ENCODE results near the gene ABCC6.

Gene ABCC6

GRCh38 chr16:16120044-16120381 lies 103.3 kb downstream of the ABCC6 start:
- no CpG with 5 or more reads among the region's 8 CpGs for WGBS, 2 donors (ENCODE audit: extremely low coverage in 2 of 2, insufficient read length in 2 of 2, insufficient replicate concordance in 1 of 2)

GRCh38 chr16:16118337-16118736 lies 105.0 kb downstream of the ABCC6 start:
- no peak for DNase-seq (ENCODE audit: low spot score)

More at GRCh38 chr16:16120044-16120381, 103.3 kb downstream of the ABCC6 start:
- DNase-seq (ENCODE audit: low spot score): no peak
- H3K36me3 ChIP-seq (replicated peaks in 1 of 2; ENCODE audit: control insufficient read depth in 2 of 2, insufficient read depth in 2 of 2, low read length in 2 of 2): peaks cover 2 to 50% of the 10 kb centered on the region in 2 donors
- H3K4me2 ChIP-seq (ENCODE audit: insufficient read depth, low read length, poor library complexity, severe bottlenecking): no peak overlapping the region
- H3K14ac ChIP-seq (ENCODE audit: low read length): no peak overlapping the region
- H3K4ac ChIP-seq (ENCODE audit: low read length): no peak overlapping the region
- H3K27ac ChIP-seq (replicated peaks; ENCODE audit: low read length): no peak overlapping the region
- no peaks in the 10 kb centered on the region for H3K4me1 ChIP-seq (ENCODE audit: control insufficient read depth in 2 of 2, insufficient read depth in 1 of 2, low read depth in 1 of 2, low read length in 2 of 2)
- H2BK5ac ChIP-seq (ENCODE audit: low read length): peak overlapping the region; percentile 42
- no peak overlapping the region for H2AFZ ChIP-seq (ENCODE audit: low read length)
- H4K8ac ChIP-seq (ENCODE audit: low read depth, low read length): no peak overlapping the region
- peaks cover 19% of the 10 kb centered on the region in 2 donors for H3K9me3 ChIP-seq (replicated peaks in 1 of 2; ENCODE audit: control insufficient read depth in 2 of 2, insufficient read depth in 1 of 2, low read depth in 1 of 2, low read length in 2 of 2)
- no peak overlapping the region for H3K4me3 ChIP-seq (ENCODE audit: low read length in 2 of 2)
- no peak overlapping the region for H2BK15ac ChIP-seq (ENCODE audit: low read length)
- no peaks in the 10 kb centered on the region for H3K27me3 ChIP-seq (ENCODE audit: control insufficient read depth in 3 of 3, insufficient read depth in 3 of 3, low read depth in 1 of 3, low read length in 3 of 3)
- no peak overlapping the region for H2BK12ac ChIP-seq (ENCODE audit: low read length)
- H2AK5ac ChIP-seq (ENCODE audit: low read depth, low read length): no peak overlapping the region
- peak overlapping the region; percentile 25 for H3K23ac ChIP-seq (ENCODE audit: low read depth, low read length, poor library complexity)
- H3K18ac ChIP-seq (ENCODE audit: low read length): no peak overlapping the region
- peaks cover 2% of the 10 kb centered on the region for H3K79me1 ChIP-seq (ENCODE audit: low read depth, low read length)
- H3K9ac ChIP-seq (ENCODE audit: low read depth, low read length, poor library complexity): no peak overlapping the region
- H2BK120ac ChIP-seq (ENCODE audit: low read depth, low read length): no peak overlapping the region
- no peak overlapping the region for H4K91ac ChIP-seq (ENCODE audit: low read depth, low read length, poor library complexity)

GRCh38 chr16:16116841-16117240 lies 106.5 kb downstream of the ABCC6 start:
- H2BK120ac ChIP-seq (ENCODE audit: low read depth, low read length): no peak overlapping the region
- peaks cover 11 to 46% of the 10 kb centered on the region in 2 donors for H3K36me3 ChIP-seq (replicated peaks in 1 of 2; ENCODE audit: control insufficient read depth in 2 of 2, insufficient read depth in 2 of 2, low read length in 2 of 2)
- no CpG with 5 or more reads among the region's 7 CpGs for WGBS, 2 donors (ENCODE audit: extremely low coverage in 2 of 2, insufficient read length in 2 of 2, insufficient replicate concordance in 1 of 2)
- H3K9ac ChIP-seq (ENCODE audit: low read depth, low read length, poor library complexity): no peak overlapping the region
- no peak overlapping the region for H3K14ac ChIP-seq (ENCODE audit: low read length)
- no peak overlapping the region for H2BK5ac ChIP-seq (ENCODE audit: low read length)
- no peak for DNase-seq (ENCODE audit: low spot score)
- H3K4me3 ChIP-seq (ENCODE audit: low read length in 2 of 2): no peak overlapping the region
- H3K9me3 ChIP-seq (replicated peaks in 1 of 2; ENCODE audit: control insufficient read depth in 2 of 2, insufficient read depth in 1 of 2, low read depth in 1 of 2, low read length in 2 of 2): peaks cover 11 to 14% of the 10 kb centered on the region in 2 donors
- H3K4me1 ChIP-seq (ENCODE audit: control insufficient read depth in 2 of 2, insufficient read depth in 1 of 2, low read depth in 1 of 2, low read length in 2 of 2): no peaks in the 10 kb centered on the region
- H4K8ac ChIP-seq (ENCODE audit: low read depth, low read length): no peak overlapping the region
- H2BK12ac ChIP-seq (ENCODE audit: low read length): no peak overlapping the region
- no peak overlapping the region for H4K91ac ChIP-seq (ENCODE audit: low read depth, low read length, poor library complexity)
- no peak overlapping the region for H3K4me2 ChIP-seq (ENCODE audit: insufficient read depth, low read length, poor library complexity, severe bottlenecking)
- H3K79me1 ChIP-seq (ENCODE audit: low read depth, low read length): peaks cover 3% of the 10 kb centered on the region
- H3K23ac ChIP-seq (ENCODE audit: low read depth, low read length, poor library complexity): no peak overlapping the region
- no peak overlapping the region for H2AK5ac ChIP-seq (ENCODE audit: low read depth, low read length)
- no peak overlapping the region for H3K27ac ChIP-seq (replicated peaks; ENCODE audit: low read length)
- H3K27me3 ChIP-seq (ENCODE audit: control insufficient read depth in 3 of 3, insufficient read depth in 3 of 3, low read depth in 1 of 3, low read length in 3 of 3): no peaks in the 10 kb centered on the region
- no peak overlapping the region for H2AFZ ChIP-seq (ENCODE audit: low read length)
- H3K4ac ChIP-seq (ENCODE audit: low read length): no peak overlapping the region
- no peak overlapping the region for H3K18ac ChIP-seq (ENCODE audit: low read length)
- H2BK15ac ChIP-seq (ENCODE audit: low read length): no peak overlapping the region

More at GRCh38 chr16:16118337-16118736, 105.0 kb downstream of the ABCC6 start:
- H3K4me2 ChIP-seq (ENCODE audit: insufficient read depth, low read length, poor library complexity, severe bottlenecking): no peak overlapping the region
- H3K36me3 ChIP-seq (replicated peaks in 1 of 2; ENCODE audit: control insufficient read depth in 2 of 2, insufficient read depth in 2 of 2, low read length in 2 of 2): peaks cover 4 to 49% of the 10 kb centered on the region in 2 donors
- H3K27ac ChIP-seq (replicated peaks; ENCODE audit: low read length): no peak overlapping the region
- no peak overlapping the region for H3K14ac ChIP-seq (ENCODE audit: low read length)
- H3K4me3 ChIP-seq (ENCODE audit: low read length in 2 of 2): no peak overlapping the region
- peaks cover 3% of the 10 kb centered on the region for H3K79me1 ChIP-seq (ENCODE audit: low read depth, low read length)
- H3K4me1 ChIP-seq (ENCODE audit: control insufficient read depth in 2 of 2, insufficient read depth in 1 of 2, low read depth in 1 of 2, low read length in 2 of 2): no peaks in the 10 kb centered on the region
- H3K9ac ChIP-seq (ENCODE audit: low read depth, low read length, poor library complexity): no peak overlapping the region
- H3K27me3 ChIP-seq (ENCODE audit: control insufficient read depth in 3 of 3, insufficient read depth in 3 of 3, low read depth in 1 of 3, low read length in 3 of 3): no peaks in the 10 kb centered on the region
- no peak overlapping the region for H3K18ac ChIP-seq (ENCODE audit: low read length)
- H4K8ac ChIP-seq (ENCODE audit: low read depth, low read length): no peak overlapping the region
- no peak overlapping the region for H2AK5ac ChIP-seq (ENCODE audit: low read depth, low read length)
- H3K4ac ChIP-seq (ENCODE audit: low read length): no peak overlapping the region
- peaks cover 11 to 14% of the 10 kb centered on the region in 2 donors for H3K9me3 ChIP-seq (replicated peaks in 1 of 2; ENCODE audit: control insufficient read depth in 2 of 2, insufficient read depth in 1 of 2, low read depth in 1 of 2, low read length in 2 of 2)
- H2BK120ac ChIP-seq (ENCODE audit: low read depth, low read length): no peak overlapping the region
- no peak overlapping the region for H2BK5ac ChIP-seq (ENCODE audit: low read length)
- no peak overlapping the region for H4K91ac ChIP-seq (ENCODE audit: low read depth, low read length, poor library complexity)
- no CpG with 5 or more reads among the region's 7 CpGs for WGBS, 2 donors (ENCODE audit: extremely low coverage in 2 of 2, insufficient read length in 2 of 2, insufficient replicate concordance in 1 of 2)
- H3K23ac ChIP-seq (ENCODE audit: low read depth, low read length, poor library complexity): no peak overlapping the region
- H2BK15ac ChIP-seq (ENCODE audit: low read length): no peak overlapping the region
- H2AFZ ChIP-seq (ENCODE audit: low read length): no peak overlapping the region
- no peak overlapping the region for H2BK12ac ChIP-seq (ENCODE audit: low read length)

GRCh38 chr16:16113076-16113475 lies 110.2 kb downstream of the ABCC6 start:
- H3K4me3 ChIP-seq (ENCODE audit: low read length in 2 of 2): no peak overlapping the region
- no peak overlapping the region for H3K27ac ChIP-seq (replicated peaks; ENCODE audit: low read length)
- H3K27me3 ChIP-seq (ENCODE audit: control insufficient read depth in 3 of 3, insufficient read depth in 3 of 3, low read depth in 1 of 3, low read length in 3 of 3): no peaks in the 10 kb centered on the region
- no peak overlapping the region for H3K14ac ChIP-seq (ENCODE audit: low read length)
- H3K9me3 ChIP-seq (replicated peaks in 1 of 2; ENCODE audit: control insufficient read depth in 2 of 2, insufficient read depth in 1 of 2, low read depth in 1 of 2, low read length in 2 of 2): peaks cover 3 to 10% of the 10 kb centered on the region in 2 donors
- no peak overlapping the region for H4K91ac ChIP-seq (ENCODE audit: low read depth, low read length, poor library complexity)
- no peak overlapping the region for H3K4me2 ChIP-seq (ENCODE audit: insufficient read depth, low read length, poor library complexity, severe bottlenecking)
- no peak overlapping the region for H2BK120ac ChIP-seq (ENCODE audit: low read depth, low read length)
- H3K4ac ChIP-seq (ENCODE audit: low read length): no peak overlapping the region
- no peak for DNase-seq (ENCODE audit: low spot score)
- WGBS, 2 donors (ENCODE audit: extremely low coverage in 2 of 2, insufficient read length in 2 of 2, insufficient replicate concordance in 1 of 2): no CpG with 5 or more reads among the region's 8 CpGs
- H3K23ac ChIP-seq (ENCODE audit: low read depth, low read length, poor library complexity): no peak overlapping the region
- no peak overlapping the region for H2BK15ac ChIP-seq (ENCODE audit: low read length)
- no peak overlapping the region for H3K18ac ChIP-seq (ENCODE audit: low read length)
- H2BK12ac ChIP-seq (ENCODE audit: low read length): no peak overlapping the region
- H3K4me1 ChIP-seq (ENCODE audit: control insufficient read depth in 2 of 2, insufficient read depth in 1 of 2, low read depth in 1 of 2, low read length in 2 of 2): no peaks in the 10 kb centered on the region
- H2AK5ac ChIP-seq (ENCODE audit: low read depth, low read length): no peak overlapping the region
- no peak overlapping the region for H4K8ac ChIP-seq (ENCODE audit: low read depth, low read length)
- peaks cover 16 to 38% of the 10 kb centered on the region in 2 donors for H3K36me3 ChIP-seq (replicated peaks in 1 of 2; ENCODE audit: control insufficient read depth in 2 of 2, insufficient read depth in 2 of 2, low read length in 2 of 2)
- no peak overlapping the region for H2AFZ ChIP-seq (ENCODE audit: low read length)
- H3K79me1 ChIP-seq (ENCODE audit: low read depth, low read length): peaks cover 3% of the 10 kb centered on the region
- no peak overlapping the region for H3K9ac ChIP-seq (ENCODE audit: low read depth, low read length, poor library complexity)
- H2BK5ac ChIP-seq (ENCODE audit: low read length): no peak overlapping the region
